ENCODE measurements around the gene TMEM150C. TPM values are rescaled to one million over a fixed set of nuclear protein-coding genes. Genes with fewer than 3 reads are reported as not detected.
A peak's percentile ranks its signal among the peaks of the same experiment; 100 is the strongest.
"Not testable (repeated sequence)": the region's sequence is repeated elsewhere in the genome, so short reads cannot be mapped to it uniquely, and the experiment has no call there.

The TMEM150C gene
- total and polyA plus RNA-seq, 2 donors (not counting 1 experiment from before 2014, with no cell fraction given): 0.24 to 1.2 TPM

- Histone ChIP-seq H3K4me3 (replicated peaks in 1 of 4; ENCODE audit: control extremely low read depth in 1 of 4, insufficient read depth in 1 of 4, low read depth in 3 of 4, low read length in 4 of 4) (peak overlapping the region in 2 of 4 experiments; percentile 17 to 27), H3K79me2 (ENCODE audit: control insufficient read depth, insufficient read depth, low read length) (no peaks in the 10 kb centered on the region), H3K27ac (ENCODE audit: insufficient read depth, low read length) (no peak overlapping the region), H3K4me1 (ENCODE audit: control insufficient read depth, extremely low read depth, insufficient read depth, low read length) (no peaks in the 10 kb centered on the region), H3K4me2 (ENCODE audit: extremely low read depth, insufficient read depth, low read length) (no peak overlapping the region), H3K9ac (ENCODE audit: insufficient read depth, low read length) (no peak overlapping the region), H2AFZ (ENCODE audit: low read length) (no peak overlapping the region), H3K27me3 (ENCODE audit: control insufficient read depth, insufficient read depth, low read length) (peaks cover 13% of the 10 kb centered on the region), H3K9me3 (ENCODE audit: control insufficient read depth, insufficient read depth, low read depth, low read length) (no peaks in the 10 kb centered on the region), H3K36me3 (ENCODE audit: control insufficient read depth, insufficient read depth, low read length) (no peaks in the 10 kb centered on the region), H4K20me1 (ENCODE audit: control insufficient read depth, extremely low read depth, insufficient read depth, low read length) (no peaks in the 10 kb centered on the region)
- TF ChIP-seq CTCF (conservative IDR thresholded peaks at IDR 0.05 in 1 of 2, IDR thresholded peaks at IDR 0.05 in 1 of 2; ENCODE audit: low read depth in 1 of 2, low read length in 2 of 2): no peak
- peak; percentile 97 for TF ChIP-seq EZH2 (IDR thresholded peaks at IDR 0.05; ENCODE audit: low read length, missing control alignments)
- no peak for DNase-seq (ENCODE audit: low read depth in 2 of 2)
Measured at GRCh38 chr4:82560853-82561785, 669 bp downstream of the TMEM150C start.

- H3K9me3 ChIP-seq (ENCODE audit: control insufficient read depth, insufficient read depth, low read depth, low read length): no peaks in the 10 kb centered on the region
- no peaks in the 10 kb centered on the region for H3K4me1 ChIP-seq (ENCODE audit: control insufficient read depth, extremely low read depth, insufficient read depth, low read length)
- no peak overlapping the region for H2AFZ ChIP-seq (ENCODE audit: low read length)
- peaks cover 13% of the 10 kb centered on the region for H3K27me3 ChIP-seq (ENCODE audit: control insufficient read depth, insufficient read depth, low read length)
- DNase-seq (ENCODE audit: low read depth in 2 of 2): no peak
- H3K27ac ChIP-seq (ENCODE audit: insufficient read depth, low read length): no peak overlapping the region
- no peak overlapping the region for H3K9ac ChIP-seq (ENCODE audit: insufficient read depth, low read length)
- H3K4me3 ChIP-seq (replicated peaks in 1 of 4; ENCODE audit: control extremely low read depth in 1 of 4, insufficient read depth in 1 of 4, low read depth in 3 of 4, low read length in 4 of 4): no peak overlapping the region
- no peak overlapping the region for H3K4me2 ChIP-seq (ENCODE audit: extremely low read depth, insufficient read depth, low read length)
- no peaks in the 10 kb centered on the region for H3K36me3 ChIP-seq (ENCODE audit: control insufficient read depth, insufficient read depth, low read length)
- H4K20me1 ChIP-seq (ENCODE audit: control insufficient read depth, extremely low read depth, insufficient read depth, low read length): no peaks in the 10 kb centered on the region
- no peak for TF ChIP-seq CTCF (conservative IDR thresholded peaks at IDR 0.05 in 1 of 2, IDR thresholded peaks at IDR 0.05 in 1 of 2; ENCODE audit: low read depth in 1 of 2, low read length in 2 of 2)
- TF ChIP-seq EZH2 (IDR thresholded peaks at IDR 0.05; ENCODE audit: low read length, missing control alignments): no peak
- H3K79me2 ChIP-seq (ENCODE audit: control insufficient read depth, insufficient read depth, low read length): no peaks in the 10 kb centered on the region
Measured at GRCh38 chr4:82559735-82560120, 2.1 kb downstream of the TMEM150C start.

GRCh38 chr4:82559090-82559734 is 2.6 kb downstream of the TMEM150C start:
- H3K27ac ChIP-seq (ENCODE audit: insufficient read depth, low read length); H3K79me2 ChIP-seq (ENCODE audit: control insufficient read depth, insufficient read depth, low read length); H3K4me3 ChIP-seq (replicated peaks in 1 of 4; ENCODE audit: control extremely low read depth in 1 of 4, insufficient read depth in 1 of 4, low read depth in 3 of 4, low read length in 4 of 4); H3K9me3 ChIP-seq (ENCODE audit: control insufficient read depth, insufficient read depth, low read depth, low read length); H3K4me1 ChIP-seq (ENCODE audit: control insufficient read depth, extremely low read depth, insufficient read depth, low read length); DNase-seq (ENCODE audit: low read depth in 2 of 2); H3K4me2 ChIP-seq (ENCODE audit: extremely low read depth, insufficient read depth, low read length); H3K36me3 ChIP-seq (ENCODE audit: control insufficient read depth, insufficient read depth, low read length); H4K20me1 ChIP-seq (ENCODE audit: control insufficient read depth, extremely low read depth, insufficient read depth, low read length); H3K9ac ChIP-seq (ENCODE audit: insufficient read depth, low read length); H2AFZ ChIP-seq (ENCODE audit: low read length): not testable (repeated sequence)
- H3K27me3 ChIP-seq (ENCODE audit: control insufficient read depth, insufficient read depth, low read length): peaks cover 13% of the 10 kb centered on the region
